Endothelial cell (in vitro differentiated cells): ENCODE data around the gene SMYD4. TPM values are rescaled to one million over a fixed set of nuclear protein-coding genes. Genes with fewer than 3 reads are reported as not detected.
"Not testable (repeated sequence)": the region's sequence is repeated elsewhere in the genome, so short reads cannot be mapped to it uniquely, and the experiment has no call there.

Experiments
- DNase-seq: peaks from one replicate; pipeline ENCODE4 v3.0.0; 2021; ENCODE audit warnings: low spot score
- H3K27ac Mint-ChIP-seq: one replicate; pipeline ENCODE4 v1.8.0; 2021; ENCODE audit warnings: mixed read lengths, inconsistent platforms; ENCODE audit not compliant: unreplicated experiment
- H3K27me3 Mint-ChIP-seq: one replicate; pipeline ENCODE4 v1.8.0; 2021; ENCODE audit warnings: mild to moderate bottlenecking, moderate library complexity, mixed read lengths, inconsistent platforms; ENCODE audit not compliant: unreplicated experiment
- H3K36me3 Mint-ChIP-seq: one replicate; pipeline ENCODE4 v1.8.0; 2021; ENCODE audit warnings: mild to moderate bottlenecking, low read depth, mixed read lengths, inconsistent platforms; ENCODE audit not compliant: unreplicated experiment
- H3K4me1 Mint-ChIP-seq: one replicate; pipeline ENCODE4 v1.8.0; 2021; ENCODE audit warnings: mild to moderate bottlenecking, mixed read lengths, inconsistent platforms; ENCODE audit not compliant: unreplicated experiment
- H3K4me3 Mint-ChIP-seq: one replicate; pipeline ENCODE4 v1.8.0; 2021; ENCODE audit warnings: mild to moderate bottlenecking, mixed read lengths, inconsistent platforms; ENCODE audit not compliant: unreplicated experiment
- H3K9me3 Mint-ChIP-seq: one replicate; pipeline ENCODE4 v1.8.0; 2021; ENCODE audit warnings: mixed read lengths, inconsistent platforms; ENCODE audit not compliant: unreplicated experiment
- total RNA-seq: library from RNA; stranded (reverse); fragmentation: NEBNext Ultra II Directional; extraction: Animal tissue kit (Norgen Biotek cat#: 25700); gene quantifications from one replicate; pipeline ENCODE4 v1.2.1, GENCODE V29; 2021; ENCODE audit not compliant: unreplicated experiment
- TF ChIP-seq, protein P1 (sequence below): fragments of 200-600 bp; sonication (generic); IDR thresholded peaks from one replicate; pipeline ENCODE4 v1.5.0; 2021; ENCODE audit warnings: antibody characterized with exemption; ENCODE audit not compliant: unreplicated experiment

Gene SMYD4
- total RNA-seq, 1 donor from 2014 or later, result 19.3 TPM

DNA sequence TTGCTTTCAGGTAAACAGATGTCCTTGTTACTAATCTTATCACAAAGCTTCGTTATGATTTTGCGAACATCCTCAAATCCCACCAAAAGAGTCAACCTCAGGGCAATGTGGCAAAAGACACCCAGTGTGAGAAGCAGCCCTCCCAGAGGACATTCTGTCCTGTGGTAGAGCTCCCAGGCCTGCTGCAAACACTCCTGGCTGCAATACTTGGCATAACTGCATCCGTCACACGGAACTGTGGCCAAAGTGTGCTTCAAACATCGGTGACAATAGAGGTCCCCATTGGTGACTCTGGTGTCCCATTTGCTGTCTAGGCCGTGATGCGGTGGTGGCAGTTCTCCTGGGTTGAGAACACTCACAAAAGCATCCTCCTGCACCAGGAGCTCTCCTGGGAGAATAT is 29.5 kb downstream of the SMYD4 start:
- Mint-ChIP-seq H3K36me3 (peaks cover 7% of the 10 kb centered on the region), H3K27me3 (no peaks in the 10 kb centered on the region), H3K4me3 (no peak overlapping the region), H3K4me1 (no peaks in the 10 kb centered on the region), H3K9me3 (no peaks in the 10 kb centered on the region), H3K27ac (no peak overlapping the region)
- TF ChIP-seq, protein P1, sequence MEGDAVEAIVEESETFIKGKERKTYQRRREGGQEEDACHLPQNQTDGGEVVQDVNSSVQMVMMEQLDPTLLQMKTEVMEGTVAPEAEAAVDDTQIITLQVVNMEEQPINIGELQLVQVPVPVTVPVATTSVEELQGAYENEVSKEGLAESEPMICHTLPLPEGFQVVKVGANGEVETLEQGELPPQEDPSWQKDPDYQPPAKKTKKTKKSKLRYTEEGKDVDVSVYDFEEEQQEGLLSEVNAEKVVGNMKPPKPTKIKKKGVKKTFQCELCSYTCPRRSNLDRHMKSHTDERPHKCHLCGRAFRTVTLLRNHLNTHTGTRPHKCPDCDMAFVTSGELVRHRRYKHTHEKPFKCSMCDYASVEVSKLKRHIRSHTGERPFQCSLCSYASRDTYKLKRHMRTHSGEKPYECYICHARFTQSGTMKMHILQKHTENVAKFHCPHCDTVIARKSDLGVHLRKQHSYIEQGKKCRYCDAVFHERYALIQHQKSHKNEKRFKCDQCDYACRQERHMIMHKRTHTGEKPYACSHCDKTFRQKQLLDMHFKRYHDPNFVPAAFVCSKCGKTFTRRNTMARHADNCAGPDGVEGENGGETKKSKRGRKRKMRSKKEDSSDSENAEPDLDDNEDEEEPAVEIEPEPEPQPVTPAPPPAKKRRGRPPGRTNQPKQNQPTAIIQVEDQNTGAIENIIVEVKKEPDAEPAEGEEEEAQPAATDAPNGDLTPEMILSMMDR, result no peak
- no peak for DNase-seq

DNA sequence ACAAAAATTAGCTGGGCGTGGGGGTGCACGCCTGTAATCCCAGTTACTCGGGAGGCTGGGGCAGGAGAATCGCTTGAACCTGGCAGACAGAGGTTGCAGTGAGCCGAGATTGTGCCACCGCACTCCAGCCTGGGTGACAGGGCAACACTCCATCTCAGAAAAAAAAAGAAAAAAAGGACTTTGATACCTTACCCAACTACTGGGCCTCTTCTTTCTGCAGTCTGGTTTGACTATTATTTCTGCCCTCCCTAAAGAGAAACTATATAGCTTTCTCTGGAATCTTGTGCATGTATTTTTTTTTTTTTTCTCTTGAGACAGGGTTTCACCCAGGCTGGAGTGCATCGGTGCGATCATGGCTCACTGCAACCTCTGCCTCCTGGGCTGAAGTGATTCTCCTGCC is 31.9 kb downstream of the SMYD4 start:
- H3K9me3 Mint-ChIP-seq, H3K4me1 Mint-ChIP-seq, H3K27ac Mint-ChIP-seq, H3K27me3 Mint-ChIP-seq, H3K36me3 Mint-ChIP-seq, DNase-seq, H3K4me3 Mint-ChIP-seq: not testable (repeated sequence)

DNA sequence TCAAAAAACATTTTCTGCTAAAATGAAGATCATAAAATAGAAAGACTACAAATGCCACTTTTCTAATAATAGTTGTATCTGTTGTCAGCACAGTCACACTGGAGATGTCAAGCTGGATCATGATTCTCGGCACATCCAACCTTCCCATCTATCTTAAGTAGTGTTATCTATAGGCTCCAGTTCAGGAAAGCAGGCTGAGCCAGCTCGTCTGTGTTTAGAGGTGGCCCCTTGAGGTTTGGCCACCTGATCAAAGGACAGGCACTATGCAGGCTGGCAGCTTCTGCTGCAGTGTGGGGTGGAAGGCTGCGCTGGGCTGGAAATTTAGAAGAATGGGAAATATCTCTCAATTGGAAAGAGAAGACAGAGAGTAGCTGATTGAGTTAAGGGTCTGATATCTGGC is 32.4 kb downstream of the SMYD4 start:
- H3K36me3 Mint-ChIP-seq, result no peaks in the 10 kb centered on the region

DNA sequence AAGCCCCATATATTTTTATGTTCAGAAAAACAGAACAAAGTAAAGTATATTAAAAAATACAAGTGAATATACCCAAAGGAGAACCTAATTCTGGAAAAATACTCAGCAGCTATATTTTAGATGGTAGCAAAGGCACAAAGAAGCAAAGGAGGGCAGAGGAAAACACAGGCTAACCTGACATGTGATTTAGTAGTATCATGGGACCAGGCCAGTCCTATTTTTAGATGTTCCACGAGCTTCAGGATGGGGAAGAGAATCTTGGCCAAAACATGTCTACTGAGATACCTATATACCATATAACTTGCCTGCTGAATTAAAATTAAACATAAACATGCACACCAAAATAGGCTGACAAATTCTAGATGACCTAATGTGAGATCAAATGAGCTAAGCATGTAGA is 32.9 kb downstream of the SMYD4 start:
- no peak for DNase-seq
- no peaks in the 10 kb centered on the region for H3K9me3 Mint-ChIP-seq
- no peaks in the 10 kb centered on the region for H3K4me1 Mint-ChIP-seq
- no peak overlapping the region for H3K27ac Mint-ChIP-seq
- H3K4me3 Mint-ChIP-seq, result no peak overlapping the region
- TF ChIP-seq, protein P1, result no peak
- peaks cover 2% of the 10 kb centered on the region for H3K27me3 Mint-ChIP-seq
- no peaks in the 10 kb centered on the region for H3K36me3 Mint-ChIP-seq

More for the DNA sequence above, 32.4 kb downstream of the SMYD4 start:
- TF ChIP-seq, protein P1, result no peak
- Mint-ChIP-seq H3K9me3 (no peaks in the 10 kb centered on the region), H3K27ac (peak overlapping the region; percentile 30), H3K4me3 (no peak overlapping the region), H3K27me3 (peaks cover 2% of the 10 kb centered on the region), H3K4me1 (no peaks in the 10 kb centered on the region)
- no peak for DNase-seq

DNA sequence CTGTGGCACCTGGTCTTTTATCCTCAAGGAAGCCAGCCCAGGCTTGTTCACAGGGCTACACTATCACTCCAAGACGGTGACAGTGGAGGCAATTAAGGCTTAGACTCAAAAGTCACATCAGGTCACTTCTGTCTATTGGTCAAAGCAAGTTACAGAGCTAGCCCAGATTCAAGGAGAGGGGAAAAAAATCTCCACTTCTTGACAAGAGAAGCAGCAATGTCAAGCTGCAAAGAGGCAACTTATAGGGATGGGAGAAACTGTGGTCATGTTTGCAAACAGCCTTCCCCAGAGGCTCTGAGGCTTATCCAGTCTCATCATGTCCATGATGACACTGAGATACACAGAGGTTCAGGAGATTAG is 36.3 kb downstream of the SMYD4 start:
- Mint-ChIP-seq H3K9me3 (no peaks in the 10 kb centered on the region), H3K4me1 (no peaks in the 10 kb centered on the region), H3K27ac (no peak overlapping the region), H3K27me3 (peaks cover 2% of the 10 kb centered on the region), H3K36me3 (no peaks in the 10 kb centered on the region), H3K4me3 (no peak overlapping the region)
- TF ChIP-seq, protein P1, result no peak
- DNase-seq, result no peak
